Endothelial cell of umbilical vein (primary cell): ENCODE measurements around the gene CDX1. TPM values are rescaled to one million over a fixed set of nuclear protein-coding genes. Genes with fewer than 3 reads are reported as not detected.

Experiments used
- BruUV-seq: library from RNA; stranded (reverse); fragments of 400-500 nt; replicated peaks from 2 replicates; lab custom pipeline; 2021; lab: Mats Ljungman, UMichigan
- CTCF ChIA-PET: fragments of 300-600, 350-600 bp; sonication (Branson Sonifier 250); formaldehyde crosslinking; loops from one replicate; lab custom pipeline; 2021; ENCODE audit warnings: antibody characterized with exemption, inconsistent platforms; lab: Charles Lee
- POLR2A ChIA-PET: fragments of 300-600, 350-600 bp; sonication (Branson Sonifier 250); formaldehyde crosslinking; loops from one replicate; lab custom pipeline; 2021; ENCODE audit warnings: antibody characterized with exemption, inconsistent platforms; lab: Charles Lee
- DNase-seq: peaks from one replicate; pipeline ENCODE4 v3.0.0-alpha.2; 2011; ENCODE audit warnings: low read depth, low spot score
- FAIRE-seq: peaks from 2 replicates; lab custom pipeline; 2011; peaks lifted over from hg19 to GRCh38; lab: Jason Lieb, UNC
- H2AFZ ChIP-seq: 2 replicates; pipeline ENCODE4 v1.6.0; 2012; ENCODE audit warnings: low read depth, low read length, control low read depth, inconsistent platforms
- H3K27ac ChIP-seq: 2 replicates; pipeline ENCODE4 v1.5.1; 2011; ENCODE audit warnings: low read depth, mild to moderate bottlenecking, control low read depth, low read length, moderate library complexity; ENCODE audit not compliant: insufficient read depth
- H3K27me3 ChIP-seq, 2 experiments: 2 replicates each; pipeline versions ENCODE4 v1.6.0 to v1.6.1; 2011; ENCODE audit warnings: low read length in 2 of 2, mixed read lengths in 1 of 2; ENCODE audit not compliant: control insufficient read depth in 2 of 2, insufficient read depth in 2 of 2
- H3K36me3 ChIP-seq, 2 experiments: 2 replicates in 1 of 2; 3 replicates in 1 of 2; pipeline ENCODE4 v1.5.1; 2011; ENCODE audit warnings: low read length in 2 of 2, mild to moderate bottlenecking in 1 of 2, moderate library complexity in 1 of 2; ENCODE audit not compliant: control insufficient read depth in 2 of 2, insufficient read depth in 2 of 2; ENCODE audit errors: extremely low read depth in 1 of 2
- H3K4me1 ChIP-seq: 3 replicates; pipeline ENCODE4 v1.5.1; 2011; ENCODE audit warnings: mild to moderate bottlenecking, low read length; ENCODE audit not compliant: control insufficient read depth, insufficient read depth; ENCODE audit errors: extremely low read depth
- H3K4me2 ChIP-seq: 2 replicates; pipeline ENCODE4 v1.6.1; 2011; ENCODE audit warnings: low read length, control low read depth, mixed read lengths; ENCODE audit not compliant: insufficient read depth
- H3K4me3 ChIP-seq, 3 experiments: fragments of 200-600 bp in 1 of 3; sonication (generic), shearing (Covaris generic) in 1 of 3; replicated peaks in 1 of 3; 2 replicates each; pipeline ENCODE4 v1.5.1; 2011 to 2016; ENCODE audit warnings: control low read depth in 3 of 3, low read length in 3 of 3, mild to moderate bottlenecking in 2 of 3, inconsistent platforms in 1 of 3, low read depth in 1 of 3, moderate library complexity in 1 of 3; ENCODE audit not compliant: insufficient read depth in 1 of 3
- H3K79me2 ChIP-seq: 2 replicates; pipeline ENCODE4 v1.6.0; 2012; ENCODE audit warnings: low read length, inconsistent platforms; ENCODE audit not compliant: control insufficient read depth, insufficient read depth
- H3K9ac ChIP-seq: replicated peaks from 2 replicates; pipeline ENCODE3; 2011; ENCODE audit warnings: low read length, control low read depth; ENCODE audit not compliant: insufficient read depth; ENCODE audit errors: extremely low read depth
- H3K9me1 ChIP-seq: replicated peaks from 3 replicates; pipeline ENCODE4 v1.6.0; 2011; ENCODE audit warnings: mild to moderate bottlenecking, low read length; ENCODE audit not compliant: control insufficient read depth, insufficient read depth; ENCODE audit errors: extremely low read depth
- H3K9me3 ChIP-seq: replicated peaks from 2 replicates; pipeline ENCODE4 v1.5.1; 2012; ENCODE audit warnings: low read length, inconsistent platforms; ENCODE audit not compliant: control insufficient read depth, insufficient read depth
- H4K20me1 ChIP-seq: replicated peaks from 2 replicates; pipeline ENCODE3; 2011; ENCODE audit warnings: mild to moderate bottlenecking, low read length; ENCODE audit not compliant: control insufficient read depth, insufficient read depth; ENCODE audit errors: extremely low read depth
- JUN ChIP-seq: IDR thresholded peaks from 2 replicates; pipeline ENCODE4 v1.6.1; 2011; ENCODE audit warnings: borderline replicate concordance, low read depth; ENCODE audit not compliant: insufficient read length, insufficient read depth
- MYC ChIP-seq: IDR thresholded peaks from one replicate; pipeline ENCODE4 v1.6.1; 2011; ENCODE audit warnings: mild to moderate bottlenecking, low read depth, low read length
- POLR2A ChIP-seq: IDR thresholded peaks from 2 replicates; pipeline ENCODE4 v1.6.1; 2012; ENCODE audit warnings: low read depth, mild to moderate bottlenecking, control low read depth, low read length
- dilution Hi-C: fragments of 300-500 bp; cut with MboI; formaldehyde crosslinking; loops from one replicate; pipeline ENCODE4 v1.15.0; 2019; ENCODE audit warnings: low sequenced_read_pairs; ENCODE audit not compliant: extremely low pct_ligation_motif_present
- intact Hi-C: fragments of 100-400 bp; cut with micrococcal nuclease; formaldehyde crosslinking; loops from one replicate; pipeline ENCODE4 v1.10.0; 2022
- polyA plus RNA-seq, 4 experiments: library from polyadenylated mRNA; depleted of rRNA in 3 of 4; stranded (reverse) in 3 of 4; unstranded in 1 of 4; fragments of >200 nt; gene quantifications; 2 replicates each; pipeline versions ENCODE4 v1.2.1 to v1.2.3, GENCODE V29; 2011 to 2012; ENCODE audit warnings: missing spikeins in 1 of 4
- total RNA-seq: library from RNA; stranded (reverse); gene quantifications from 2 replicates; pipeline ENCODE4 v1.2.3, GENCODE V29; 2021
- TF ChIP-seq, protein P1 (sequence below), 2 donors: IDR thresholded peaks; 1 replicate in 1 of 2; 2 replicates in 1 of 2; pipeline ENCODE4 v1.5.1; 2011; ENCODE audit warnings: low read length in 2 of 2, mild to moderate bottlenecking in 2 of 2, moderate library complexity in 2 of 2, control low read depth in 1 of 2, inconsistent platforms in 1 of 2, low read depth in 1 of 2; ENCODE audit not compliant: insufficient read depth in 1 of 2; ENCODE audit errors: extremely low read depth in 1 of 2
- TF ChIP-seq, protein P2 (sequence below): IDR thresholded peaks from 2 replicates; pipeline ENCODE4 v1.6.1; 2011; ENCODE audit not compliant: insufficient read depth, insufficient read length

The CDX1 gene
- total and polyA plus RNA-seq, 2 donors (not counting 3 experiments of a cell fraction or from before 2014, with no cell fraction given), result not detected

DNA sequence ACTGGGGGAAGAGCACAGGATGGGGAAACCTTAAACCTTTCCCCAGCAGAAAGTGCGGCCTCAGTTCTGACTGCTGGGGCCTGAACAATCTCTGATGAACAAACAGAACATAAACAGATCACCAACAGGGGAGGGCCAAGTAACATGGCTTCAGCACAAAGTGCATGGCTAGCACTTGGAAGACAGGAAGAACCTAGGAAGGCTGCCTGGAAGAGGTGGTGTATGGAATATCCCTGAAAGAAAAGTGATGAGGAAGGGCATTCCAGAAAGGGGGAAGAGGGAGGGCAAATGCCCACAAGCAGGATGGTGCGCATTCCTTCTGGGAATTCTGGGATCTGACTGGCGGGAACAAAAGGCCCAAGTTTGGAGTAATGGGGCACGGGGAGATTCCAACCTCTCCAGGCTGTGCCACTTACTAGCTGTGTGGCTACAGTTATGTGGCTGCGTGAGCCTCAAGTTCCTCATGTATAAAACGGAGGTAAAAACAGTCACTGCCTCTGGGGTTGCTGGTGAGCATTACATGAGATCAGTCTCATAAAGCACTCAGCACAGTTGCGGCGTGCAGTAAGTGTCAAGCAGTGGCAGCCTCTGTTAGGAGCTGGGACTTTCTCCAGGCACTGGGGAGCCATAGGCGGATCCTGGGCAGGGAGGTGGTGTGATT lies 12.5 kb upstream of the CDX1 start:
- FAIRE-seq, result no peak
- no peaks in the 10 kb centered on the region for H3K79me2 ChIP-seq
- ChIA-PET POLR2A (no interaction called here), CTCF (interaction anchor here (0.7 kb wide), 1 partner anchor 22 kb away, joined by 3 read pairs; no protein-coding TSS in a partner anchor)
- no peak overlapping the region for H3K9ac ChIP-seq
- peaks cover 0 to 7% of the 10 kb centered on the region in 2 experiments for H3K27me3 ChIP-seq
- no peak for DNase-seq
- peaks cover 5% of the 10 kb centered on the region for H3K4me1 ChIP-seq
- no peaks in the 10 kb centered on the region for H3K9me3 ChIP-seq
- intact Hi-C loops, result no loop called here
- no peak overlapping the region for H3K27ac ChIP-seq
- TF ChIP-seq, protein P1, sequence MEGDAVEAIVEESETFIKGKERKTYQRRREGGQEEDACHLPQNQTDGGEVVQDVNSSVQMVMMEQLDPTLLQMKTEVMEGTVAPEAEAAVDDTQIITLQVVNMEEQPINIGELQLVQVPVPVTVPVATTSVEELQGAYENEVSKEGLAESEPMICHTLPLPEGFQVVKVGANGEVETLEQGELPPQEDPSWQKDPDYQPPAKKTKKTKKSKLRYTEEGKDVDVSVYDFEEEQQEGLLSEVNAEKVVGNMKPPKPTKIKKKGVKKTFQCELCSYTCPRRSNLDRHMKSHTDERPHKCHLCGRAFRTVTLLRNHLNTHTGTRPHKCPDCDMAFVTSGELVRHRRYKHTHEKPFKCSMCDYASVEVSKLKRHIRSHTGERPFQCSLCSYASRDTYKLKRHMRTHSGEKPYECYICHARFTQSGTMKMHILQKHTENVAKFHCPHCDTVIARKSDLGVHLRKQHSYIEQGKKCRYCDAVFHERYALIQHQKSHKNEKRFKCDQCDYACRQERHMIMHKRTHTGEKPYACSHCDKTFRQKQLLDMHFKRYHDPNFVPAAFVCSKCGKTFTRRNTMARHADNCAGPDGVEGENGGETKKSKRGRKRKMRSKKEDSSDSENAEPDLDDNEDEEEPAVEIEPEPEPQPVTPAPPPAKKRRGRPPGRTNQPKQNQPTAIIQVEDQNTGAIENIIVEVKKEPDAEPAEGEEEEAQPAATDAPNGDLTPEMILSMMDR (IDR thresholded peaks at IDR 0.05; ENCODE audit: extremely low read depth in 1 of 2, insufficient read depth in 1 of 2, low read depth in 1 of 2, low read length in 2 of 2), result no peak
- TF ChIP-seq JUN (no peak), MYC (no peak), POLR2A (no peak)
- TF ChIP-seq, protein P2, sequence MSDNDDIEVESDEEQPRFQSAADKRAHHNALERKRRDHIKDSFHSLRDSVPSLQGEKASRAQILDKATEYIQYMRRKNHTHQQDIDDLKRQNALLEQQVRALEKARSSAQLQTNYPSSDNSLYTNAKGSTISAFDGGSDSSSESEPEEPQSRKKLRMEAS, result no peak
- no TSS peak for BruUV-seq
- H3K4me2 ChIP-seq, result no peak overlapping the region
- H3K9me1 ChIP-seq, result no peaks in the 10 kb centered on the region
- H4K20me1 ChIP-seq, result no peaks in the 10 kb centered on the region
- no peak overlapping the region for H3K4me3 ChIP-seq
- H3K36me3 ChIP-seq, result no peaks in the 10 kb centered on the region
- dilution Hi-C loops, result no loop called here
- H2AFZ ChIP-seq, result no peak overlapping the region
